Measurements from ENCODE around the gene GGCT.

DNA sequence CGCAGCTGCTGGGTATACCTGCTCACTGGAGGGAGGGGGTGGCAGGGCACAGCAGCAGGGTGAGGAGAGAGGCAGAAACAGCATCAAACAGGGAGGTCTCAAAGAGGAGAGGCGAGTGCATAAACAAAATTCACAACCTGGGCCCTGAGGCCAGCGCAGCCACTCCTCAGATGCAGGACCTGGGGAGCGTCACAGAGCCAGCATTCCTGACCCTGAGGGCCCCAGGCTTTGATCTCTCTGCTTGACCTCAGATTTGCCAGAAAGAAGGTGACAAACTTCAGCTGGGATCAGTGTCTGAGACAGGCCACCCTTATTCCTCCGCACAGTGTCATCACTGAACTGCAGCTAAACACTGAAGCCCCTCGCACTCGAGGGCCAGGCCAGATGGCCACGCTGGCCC, 51.6 kb downstream of the GGCT start:
- TF ChIP-seq, protein P1, sequence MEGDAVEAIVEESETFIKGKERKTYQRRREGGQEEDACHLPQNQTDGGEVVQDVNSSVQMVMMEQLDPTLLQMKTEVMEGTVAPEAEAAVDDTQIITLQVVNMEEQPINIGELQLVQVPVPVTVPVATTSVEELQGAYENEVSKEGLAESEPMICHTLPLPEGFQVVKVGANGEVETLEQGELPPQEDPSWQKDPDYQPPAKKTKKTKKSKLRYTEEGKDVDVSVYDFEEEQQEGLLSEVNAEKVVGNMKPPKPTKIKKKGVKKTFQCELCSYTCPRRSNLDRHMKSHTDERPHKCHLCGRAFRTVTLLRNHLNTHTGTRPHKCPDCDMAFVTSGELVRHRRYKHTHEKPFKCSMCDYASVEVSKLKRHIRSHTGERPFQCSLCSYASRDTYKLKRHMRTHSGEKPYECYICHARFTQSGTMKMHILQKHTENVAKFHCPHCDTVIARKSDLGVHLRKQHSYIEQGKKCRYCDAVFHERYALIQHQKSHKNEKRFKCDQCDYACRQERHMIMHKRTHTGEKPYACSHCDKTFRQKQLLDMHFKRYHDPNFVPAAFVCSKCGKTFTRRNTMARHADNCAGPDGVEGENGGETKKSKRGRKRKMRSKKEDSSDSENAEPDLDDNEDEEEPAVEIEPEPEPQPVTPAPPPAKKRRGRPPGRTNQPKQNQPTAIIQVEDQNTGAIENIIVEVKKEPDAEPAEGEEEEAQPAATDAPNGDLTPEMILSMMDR (IDR thresholded peaks at IDR 0.05), result no peak
- no peak for TF ChIP-seq POLR2A (IDR thresholded peaks at IDR 0.05)
